Keratinocyte (primary cell): ENCODE measurements around the gene GDF2. TPM values are rescaled to one million over a fixed set of nuclear protein-coding genes. Genes with fewer than 3 reads are reported as not detected.

ENCODE experiments used
- DNase-seq: peaks from one replicate; pipeline ENCODE4 v3.0.0-alpha.2; 2011; ENCODE audit warnings: low read depth, missing footprints, low spot score
- FAIRE-seq: peaks from 2 replicates; lab custom pipeline; 2011; peaks lifted over from hg19 to GRCh38; lab: Jason Lieb, UNC
- H2AFZ ChIP-seq: 2 replicates; pipeline ENCODE4 v1.6.0; 2012; ENCODE audit warnings: low read length, control low read depth, inconsistent platforms; ENCODE audit not compliant: control insufficient read depth
- H3K27ac ChIP-seq: 2 replicates; pipeline ENCODE4 v1.5.1; 2011; ENCODE audit warnings: low read length; ENCODE audit not compliant: control insufficient read depth, insufficient read depth
- H3K27me3 ChIP-seq: 3 replicates; pipeline ENCODE4 v1.6.0; 2011; ENCODE audit warnings: low read length; ENCODE audit not compliant: control insufficient read depth, insufficient read depth; ENCODE audit errors: extremely low read depth
- H3K36me3 ChIP-seq, 2 experiments: 2 replicates in 1 of 2; 3 replicates in 1 of 2; pipeline ENCODE4 v1.5.1; 2011; ENCODE audit warnings: low read length in 2 of 2, mild to moderate bottlenecking in 1 of 2; ENCODE audit not compliant: control insufficient read depth in 2 of 2, insufficient read depth in 2 of 2; ENCODE audit errors: extremely low read depth in 1 of 2
- H3K4me1 ChIP-seq: 3 replicates; pipeline ENCODE4 v1.5.1; 2011; ENCODE audit warnings: low read length; ENCODE audit not compliant: control insufficient read depth, insufficient read depth; ENCODE audit errors: extremely low read depth
- H3K4me2 ChIP-seq: 3 replicates; pipeline ENCODE4 v1.6.0; 2011; ENCODE audit warnings: low read depth, low read length; ENCODE audit not compliant: control insufficient read depth, insufficient read depth; ENCODE audit errors: extremely low read depth
- H3K4me3 ChIP-seq, 3 experiments: fragments of 200-600 bp in 1 of 3; sonication (generic) in 1 of 3; 2 replicates in 2 of 3; 3 replicates in 1 of 3; pipeline ENCODE4 v1.5.1; 2011 to 2016; ENCODE audit warnings: low read length in 3 of 3, mild to moderate bottlenecking in 3 of 3, control low read depth in 2 of 3, inconsistent platforms in 1 of 3, low read depth in 1 of 3, mixed read lengths in 1 of 3, mixed run types in 1 of 3, moderate library complexity in 1 of 3; ENCODE audit not compliant: control insufficient read depth in 2 of 3, insufficient read depth in 2 of 3; ENCODE audit errors: extremely low read depth in 1 of 3
- H3K79me2 ChIP-seq: 2 replicates; pipeline ENCODE4 v1.6.0; 2012; ENCODE audit warnings: low read length; ENCODE audit not compliant: control insufficient read depth, insufficient read depth
- H3K9ac ChIP-seq: 3 replicates; pipeline ENCODE4 v1.6.0; 2011; ENCODE audit warnings: low read length; ENCODE audit not compliant: control insufficient read depth, insufficient read depth; ENCODE audit errors: extremely low read depth
- H3K9me1 ChIP-seq: 3 replicates; pipeline ENCODE4 v1.6.0; 2011; ENCODE audit warnings: low read length; ENCODE audit not compliant: control insufficient read depth, insufficient read depth; ENCODE audit errors: extremely low read depth
- H3K9me3 ChIP-seq: 2 replicates; pipeline ENCODE4 v1.5.1; 2012; ENCODE audit warnings: low read depth, low read length; ENCODE audit not compliant: control insufficient read depth
- H4K20me1 ChIP-seq: 3 replicates; pipeline ENCODE4 v1.6.0; 2011; ENCODE audit warnings: low read length; ENCODE audit not compliant: control insufficient read depth, insufficient read depth; ENCODE audit errors: extremely low read depth
- EZH2 ChIP-seq: IDR thresholded peaks from one replicate; pipeline ENCODE4 v1.6.1; 2012; ENCODE audit warnings: inconsistent platforms, mild to moderate bottlenecking, low read length, moderate library complexity
- dilution Hi-C: fragments of 300-500 bp; cut with MboI; formaldehyde crosslinking; loops from one replicate; pipeline ENCODE4 v1.7.0; 2020; ENCODE audit warnings: low sequenced_read_pairs; ENCODE audit not compliant: extremely low pct_ligation_motif_present
- polyA plus RNA-seq, 5 experiments: library from polyadenylated mRNA; depleted of rRNA in 3 of 5; stranded (reverse) in 3 of 5; stranded (forward) in 1 of 5; unstranded in 1 of 5; fragments of >200 nt; gene quantifications; 1 replicate in 1 of 5; 2 replicates in 3 of 5; 3 replicates in 1 of 5; pipeline versions ENCODE4 v1.2.1 to v1.2.3, GENCODE V29; 2011 to 2012; ENCODE audit warnings: missing spikeins in 2 of 5, low read depth in 1 of 5, low replicate concordance in 1 of 5
- TF ChIP-seq, protein P1 (sequence below), 3 experiments: IDR thresholded peaks in 1 of 3; conservative IDR thresholded peaks in 1 of 3; optimal IDR thresholded peaks in 1 of 3; 2 replicates in 2 of 3; 3 replicates in 1 of 3; pipeline versions ENCODE3 to v1.5.1; 2011; ENCODE audit warnings: low read length in 3 of 3, mild to moderate bottlenecking in 3 of 3, moderate library complexity in 2 of 3, control low read depth in 1 of 3, inconsistent platforms in 1 of 3; ENCODE audit not compliant: insufficient read depth in 2 of 3; ENCODE audit errors: extremely low read depth in 1 of 3

Gene GDF2
- polyA plus RNA-seq, 1 donor (not counting 4 experiments of a cell fraction or from before 2014, with no cell fraction given), result not detected

DNA sequence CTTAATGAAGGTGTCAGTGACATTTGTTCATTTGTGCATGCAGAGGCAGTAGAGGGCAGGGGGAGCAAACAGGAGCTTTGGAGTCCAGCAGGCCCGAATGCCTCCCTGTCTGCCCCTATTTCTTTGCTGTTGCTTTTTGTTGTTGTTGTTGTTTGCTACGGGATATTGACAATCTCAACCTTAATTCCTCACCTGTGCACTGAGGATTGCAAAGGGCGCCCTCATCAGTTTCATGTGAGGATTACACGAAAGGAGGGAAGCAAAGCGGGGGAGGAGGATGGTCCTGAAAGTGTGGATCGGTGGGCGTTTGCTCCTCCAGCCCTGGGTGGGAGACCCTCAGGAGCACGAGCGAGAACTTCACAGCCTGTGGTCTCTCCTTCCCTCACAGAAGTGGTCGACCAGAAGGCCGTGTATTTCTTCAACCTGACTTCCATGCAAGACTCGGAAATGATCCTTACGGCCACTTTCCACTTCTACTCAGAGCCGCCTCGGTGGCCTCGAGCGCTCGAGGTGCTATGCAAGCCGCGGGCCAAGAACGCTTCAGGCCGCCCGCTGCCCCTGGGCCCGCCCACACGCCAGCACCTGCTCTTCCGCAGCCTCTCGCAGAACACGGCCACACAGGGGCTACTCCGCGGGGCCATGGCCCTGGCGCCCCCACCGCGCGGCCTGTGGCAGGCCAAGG, 12.7 kb upstream of the GDF2 start:
- Histone ChIP-seq H3K27ac (no peak overlapping the region), H3K4me1 (peaks cover 5% of the 10 kb centered on the region), H3K9ac (no peak overlapping the region), H3K4me2 (no peak overlapping the region), H3K79me2 (no peaks in the 10 kb centered on the region), H3K9me1 (no peaks in the 10 kb centered on the region), H3K9me3 (no peaks in the 10 kb centered on the region), H3K36me3 (no peaks in the 10 kb centered on the region), H3K27me3 (peaks cover 21% of the 10 kb centered on the region), H2AFZ (no peak overlapping the region), H3K4me3 (no peak overlapping the region), H4K20me1 (no peaks in the 10 kb centered on the region)
- DNase-seq (no peak), FAIRE-seq (no peak)
- TF ChIP-seq, protein P1, sequence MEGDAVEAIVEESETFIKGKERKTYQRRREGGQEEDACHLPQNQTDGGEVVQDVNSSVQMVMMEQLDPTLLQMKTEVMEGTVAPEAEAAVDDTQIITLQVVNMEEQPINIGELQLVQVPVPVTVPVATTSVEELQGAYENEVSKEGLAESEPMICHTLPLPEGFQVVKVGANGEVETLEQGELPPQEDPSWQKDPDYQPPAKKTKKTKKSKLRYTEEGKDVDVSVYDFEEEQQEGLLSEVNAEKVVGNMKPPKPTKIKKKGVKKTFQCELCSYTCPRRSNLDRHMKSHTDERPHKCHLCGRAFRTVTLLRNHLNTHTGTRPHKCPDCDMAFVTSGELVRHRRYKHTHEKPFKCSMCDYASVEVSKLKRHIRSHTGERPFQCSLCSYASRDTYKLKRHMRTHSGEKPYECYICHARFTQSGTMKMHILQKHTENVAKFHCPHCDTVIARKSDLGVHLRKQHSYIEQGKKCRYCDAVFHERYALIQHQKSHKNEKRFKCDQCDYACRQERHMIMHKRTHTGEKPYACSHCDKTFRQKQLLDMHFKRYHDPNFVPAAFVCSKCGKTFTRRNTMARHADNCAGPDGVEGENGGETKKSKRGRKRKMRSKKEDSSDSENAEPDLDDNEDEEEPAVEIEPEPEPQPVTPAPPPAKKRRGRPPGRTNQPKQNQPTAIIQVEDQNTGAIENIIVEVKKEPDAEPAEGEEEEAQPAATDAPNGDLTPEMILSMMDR (optimal IDR thresholded peaks at IDR 0.05 in 1 of 3, IDR thresholded peaks at IDR 0.05 in 1 of 3, conservative IDR thresholded peaks at IDR 0.05 in 1 of 3; ENCODE audit: extremely low read depth in 1 of 3, insufficient read depth in 2 of 3, low read length in 3 of 3), result peak; percentile 37 to 65 (median 57)
- no peak for TF ChIP-seq EZH2
- dilution Hi-C loops, result no loop called here

DNA sequence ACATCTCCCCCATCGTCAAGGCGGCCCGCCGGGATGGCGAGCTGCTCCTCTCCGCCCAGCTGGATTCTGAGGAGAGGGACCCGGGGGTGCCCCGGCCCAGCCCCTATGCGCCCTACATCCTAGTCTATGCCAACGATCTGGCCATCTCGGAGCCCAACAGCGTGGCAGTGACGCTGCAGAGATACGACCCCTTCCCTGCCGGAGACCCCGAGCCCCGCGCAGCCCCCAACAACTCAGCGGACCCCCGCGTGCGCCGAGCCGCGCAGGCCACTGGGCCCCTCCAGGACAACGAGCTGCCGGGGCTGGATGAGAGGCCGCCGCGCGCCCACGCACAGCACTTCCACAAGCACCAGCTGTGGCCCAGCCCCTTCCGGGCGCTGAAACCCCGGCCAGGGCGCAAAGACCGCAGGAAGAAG, 12.2 kb upstream of the GDF2 start:
- no peaks in the 10 kb centered on the region for H4K20me1 ChIP-seq
- H3K4me2 ChIP-seq, result no peak overlapping the region
- H3K27me3 ChIP-seq, result peaks cover 21% of the 10 kb centered on the region
- dilution Hi-C loops, result no loop called here
- H3K27ac ChIP-seq, result no peak overlapping the region
- H3K79me2 ChIP-seq, result no peaks in the 10 kb centered on the region
- H3K4me1 ChIP-seq, result peaks cover 5% of the 10 kb centered on the region
- H2AFZ ChIP-seq, result no peak overlapping the region
- H3K9me3 ChIP-seq, result no peaks in the 10 kb centered on the region
- no peaks in the 10 kb centered on the region for H3K36me3 ChIP-seq
- no peak for FAIRE-seq
- H3K9me1 ChIP-seq, result no peaks in the 10 kb centered on the region
- no peak overlapping the region for H3K4me3 ChIP-seq
- no peak for DNase-seq
- TF ChIP-seq, protein P1 (optimal IDR thresholded peaks at IDR 0.05 in 1 of 3, IDR thresholded peaks at IDR 0.05 in 1 of 3, conservative IDR thresholded peaks at IDR 0.05 in 1 of 3; ENCODE audit: extremely low read depth in 1 of 3, insufficient read depth in 2 of 3, low read length in 3 of 3), result no peak
- TF ChIP-seq EZH2, result no peak
- no peak overlapping the region for H3K9ac ChIP-seq
